GM21528 (cell line): ENCODE results near the gene FAM131B.
"Not testable (repeated sequence)": the region's sequence is repeated elsewhere in the genome, so short reads cannot be mapped to it uniquely, and the experiment has no call there.

Source experiments
- ATAC-seq: cut with Tn5 transposase; IDR thresholded peaks from one replicate; pipeline ENCODE4 v1.9.1; 2021; ENCODE audit warnings: mild to moderate bottlenecking, moderate library complexity; ENCODE audit not compliant: unreplicated experiment, low FRiP score

FAM131B gene

DNA sequence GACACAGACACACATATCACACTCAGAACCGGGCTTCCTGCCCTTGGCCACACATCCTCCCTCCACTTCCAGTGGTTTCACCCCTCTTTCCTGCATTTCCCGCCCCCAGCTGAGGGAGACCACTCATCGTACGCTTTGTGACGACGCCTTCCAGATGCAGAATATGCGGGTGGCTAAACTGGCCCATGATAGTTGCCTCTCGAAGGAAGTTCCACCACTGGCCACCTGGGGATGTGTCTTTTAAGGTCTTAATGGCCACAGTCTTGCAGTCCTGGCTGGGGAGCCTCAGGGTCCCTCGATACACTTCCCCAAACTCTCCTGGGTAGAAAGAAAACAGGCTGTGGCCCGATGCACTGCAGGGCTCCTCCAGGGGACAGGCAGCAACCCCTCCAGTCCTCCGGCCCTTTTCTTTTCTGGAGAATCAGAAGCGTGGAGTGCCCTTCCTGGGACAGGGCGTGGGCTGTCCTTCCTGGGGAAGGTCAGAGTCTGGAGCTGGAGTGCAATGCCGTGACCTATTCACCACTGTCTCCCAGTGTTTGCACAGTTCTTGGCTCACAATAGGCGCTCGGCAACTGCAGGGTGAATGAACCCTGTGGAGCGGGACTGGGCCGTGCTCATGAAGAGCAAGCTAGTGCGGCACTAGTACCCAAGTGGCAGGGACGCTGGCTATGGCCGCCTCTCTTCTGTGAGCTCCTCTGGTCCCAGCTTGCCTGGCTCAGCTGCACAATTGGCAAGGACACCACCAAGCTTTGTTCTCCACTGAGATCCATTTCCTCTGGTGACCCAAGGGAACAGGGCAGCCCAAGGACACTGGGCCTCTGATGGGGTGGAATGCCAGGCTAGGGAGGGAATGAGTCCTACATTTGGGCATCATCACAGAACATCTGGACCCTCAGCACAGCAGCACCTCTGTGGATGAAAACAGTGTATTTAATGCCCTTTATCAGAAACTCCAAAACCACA, 33.0 kb upstream of the FAM131B start:
- no peak for ATAC-seq

DNA sequence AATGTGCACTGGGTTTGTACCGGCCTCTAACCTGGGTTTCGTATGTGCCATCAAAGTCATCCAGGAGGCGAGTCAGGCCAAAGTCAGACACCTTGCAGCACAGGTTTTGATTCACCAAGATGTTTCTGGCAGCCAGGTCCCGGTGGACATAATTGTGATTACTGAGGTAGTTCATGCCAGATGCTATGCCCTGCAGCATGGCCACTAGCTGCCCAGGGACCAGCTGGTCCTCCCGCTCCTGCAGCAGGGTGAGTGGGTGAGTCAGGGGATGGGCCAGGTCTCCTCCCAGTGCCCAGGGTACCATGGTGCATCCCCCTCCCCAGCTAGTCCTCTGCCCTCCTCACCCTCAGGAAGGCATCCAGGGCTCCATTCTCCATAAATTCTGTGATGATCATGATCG, 32.3 kb upstream of the FAM131B start:
- ATAC-seq, result no peak

DNA sequence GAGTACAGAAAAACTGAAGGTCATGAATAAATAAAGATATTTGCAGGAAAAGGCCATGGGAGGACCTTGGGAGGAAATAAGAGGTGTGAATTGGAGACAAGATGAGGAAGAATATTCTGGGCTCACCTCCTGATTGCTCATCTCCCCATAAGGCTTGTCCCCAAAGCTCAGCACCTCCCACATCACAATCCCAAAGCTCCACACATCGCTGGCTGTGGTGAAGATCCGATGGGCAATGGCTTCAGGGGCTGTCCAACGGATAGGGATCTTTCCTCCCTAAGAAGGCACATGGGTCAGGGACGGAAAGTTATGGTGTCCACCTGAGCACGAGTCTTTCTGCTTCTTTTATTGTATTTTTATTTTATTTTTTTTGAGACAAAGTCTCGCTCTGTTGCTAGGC, 31.6 kb upstream of the FAM131B start:
- ATAC-seq, result no peak

DNA sequence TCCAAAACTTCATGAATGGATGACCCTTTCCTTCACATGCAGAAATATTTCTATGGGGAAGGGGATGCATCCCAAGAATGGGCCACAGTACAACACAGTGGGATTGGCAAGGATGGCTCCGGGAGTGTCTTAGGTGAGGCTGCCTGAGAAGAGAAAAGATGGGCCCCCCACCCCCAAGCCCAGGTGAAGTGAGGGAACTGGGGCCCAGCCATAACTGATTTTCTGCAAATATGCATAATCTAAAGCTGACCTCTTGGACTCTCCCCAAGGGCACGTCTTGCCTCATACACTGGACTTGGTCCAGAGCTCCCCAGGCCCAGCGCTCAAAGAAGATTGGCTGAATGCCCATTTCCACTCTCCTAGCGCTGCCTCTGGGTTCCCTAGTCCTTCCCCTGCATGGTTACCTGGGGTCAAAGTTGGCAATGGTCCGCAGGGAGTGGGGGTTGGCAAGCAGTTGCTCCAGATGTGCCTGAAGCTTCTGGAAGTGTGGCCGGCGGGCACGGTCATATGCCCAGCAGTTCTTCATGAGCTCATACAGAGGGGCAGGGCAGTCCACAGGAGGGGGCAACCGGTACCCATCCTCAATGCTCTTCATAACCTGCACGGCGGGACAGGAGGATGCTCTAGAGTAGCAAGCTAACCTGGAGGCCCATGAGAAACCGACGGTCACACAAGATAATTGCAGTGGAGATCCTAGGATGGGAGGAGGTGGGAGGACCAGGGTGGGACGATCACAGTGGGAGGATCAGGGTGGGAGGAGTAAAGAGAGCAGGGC, 30.9 kb upstream of the FAM131B start:
- no peak for ATAC-seq

DNA sequence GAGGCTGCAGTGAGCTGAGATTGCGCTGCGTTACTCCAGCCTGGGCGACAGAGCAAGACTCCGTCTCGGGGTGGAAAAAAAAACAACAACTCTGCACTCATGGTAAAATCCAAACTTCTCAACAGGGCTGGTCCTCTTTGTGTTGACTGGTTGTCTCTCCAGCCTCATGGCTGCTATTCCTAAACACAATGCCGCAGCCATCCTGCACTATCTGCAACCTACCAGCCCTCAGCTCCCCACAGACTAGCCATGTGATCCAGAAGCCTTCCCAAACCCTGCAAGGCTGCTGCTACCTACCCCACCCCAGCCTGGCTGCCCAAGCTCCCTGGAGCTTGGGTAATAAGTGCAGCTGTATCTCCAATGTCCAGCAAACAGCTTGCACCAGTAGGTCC, 30.4 kb upstream of the FAM131B start:
- no peak for ATAC-seq

DNA sequence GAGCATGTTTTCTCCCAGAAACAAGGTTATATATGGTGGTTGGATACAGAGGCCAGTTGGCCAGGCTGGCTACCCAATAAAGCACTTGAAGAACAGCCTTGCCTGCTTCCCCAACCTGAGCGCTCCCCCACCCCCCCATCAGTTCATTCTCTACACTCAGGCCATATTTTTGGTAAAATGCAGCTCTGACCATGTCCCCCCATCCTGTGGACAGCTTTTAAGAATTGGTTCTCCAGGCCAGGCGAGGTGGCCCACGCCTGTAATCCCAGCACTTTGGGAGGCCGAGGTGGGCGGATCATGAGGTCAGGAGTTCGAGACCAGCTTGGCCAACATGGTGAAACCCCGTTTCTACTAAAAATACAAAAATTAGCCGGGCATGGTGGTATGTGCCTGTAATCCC, 29.9 kb upstream of the FAM131B start:
- not testable (repeated sequence) for ATAC-seq

DNA sequence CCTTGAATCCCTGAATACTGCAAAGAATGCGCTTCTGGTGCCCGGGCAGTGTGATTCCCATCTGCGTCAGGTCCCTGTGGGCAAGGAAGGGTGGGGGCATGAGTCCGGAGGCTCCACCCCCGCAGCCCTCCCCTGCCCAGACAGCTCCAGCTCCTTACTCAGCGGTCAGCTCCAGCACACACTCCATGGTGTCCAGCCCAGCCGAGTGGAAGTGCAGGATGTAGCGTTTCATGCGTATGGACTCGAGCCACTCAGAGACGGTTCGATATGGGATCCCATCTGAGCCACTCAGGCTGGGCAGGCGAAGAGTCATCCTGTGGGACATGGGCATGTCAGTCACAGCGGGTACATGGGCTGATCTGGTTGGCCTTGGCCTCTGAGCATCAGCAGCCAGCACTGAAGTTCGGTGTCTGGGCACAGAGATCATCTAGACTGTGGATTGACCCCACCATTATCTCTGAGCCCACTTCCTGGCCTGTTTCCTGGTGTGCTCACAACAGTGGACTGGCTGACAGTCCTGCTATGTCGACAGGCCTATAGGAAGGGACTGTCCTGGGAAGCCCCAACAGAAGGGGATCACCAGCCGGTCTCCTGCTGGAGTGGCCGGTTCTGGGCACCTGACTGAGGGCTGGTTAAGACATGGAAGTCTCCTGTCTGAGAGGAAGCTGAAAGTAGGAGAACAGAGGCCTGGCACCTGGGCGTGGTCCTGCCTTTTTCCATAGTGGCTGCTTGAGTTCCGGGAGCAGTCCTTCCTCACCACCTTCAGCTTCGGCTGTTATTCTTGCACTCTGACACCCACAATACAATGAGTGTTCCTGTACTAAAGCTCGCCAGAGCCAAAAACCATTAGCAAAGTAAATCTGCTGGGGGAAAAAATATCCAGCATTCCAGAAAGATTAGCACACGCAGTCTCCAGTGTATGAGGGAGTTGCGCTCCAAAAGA, 29.2 kb upstream of the FAM131B start:
- ATAC-seq, result no peak

DNA sequence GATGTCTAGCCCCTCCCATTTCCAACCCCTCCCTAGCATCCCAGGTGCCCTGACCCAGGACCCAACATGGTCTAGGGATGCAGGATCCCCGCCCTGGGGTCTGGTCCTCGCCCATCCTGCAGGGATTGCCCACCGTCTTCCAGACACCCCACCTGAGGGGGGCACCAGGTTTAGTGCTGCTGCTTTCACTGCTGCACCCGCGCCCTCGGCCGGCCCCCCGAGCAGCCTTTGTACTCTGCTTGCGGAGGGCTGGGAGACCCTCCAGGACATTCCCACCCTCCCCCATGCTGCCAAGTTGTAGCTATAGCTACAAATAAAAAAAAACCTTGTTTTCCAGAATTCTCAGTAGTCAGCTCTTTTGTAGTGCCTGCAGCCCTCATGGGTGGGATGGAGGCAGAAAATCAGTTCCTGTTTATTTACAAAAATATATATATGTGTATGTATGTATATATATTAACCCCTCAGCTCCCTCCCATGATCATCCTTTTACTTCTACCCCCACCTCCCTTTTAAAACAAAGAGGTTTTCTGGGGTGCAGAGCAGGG, 28.3 kb upstream of the FAM131B start:
- no peak for ATAC-seq

DNA sequence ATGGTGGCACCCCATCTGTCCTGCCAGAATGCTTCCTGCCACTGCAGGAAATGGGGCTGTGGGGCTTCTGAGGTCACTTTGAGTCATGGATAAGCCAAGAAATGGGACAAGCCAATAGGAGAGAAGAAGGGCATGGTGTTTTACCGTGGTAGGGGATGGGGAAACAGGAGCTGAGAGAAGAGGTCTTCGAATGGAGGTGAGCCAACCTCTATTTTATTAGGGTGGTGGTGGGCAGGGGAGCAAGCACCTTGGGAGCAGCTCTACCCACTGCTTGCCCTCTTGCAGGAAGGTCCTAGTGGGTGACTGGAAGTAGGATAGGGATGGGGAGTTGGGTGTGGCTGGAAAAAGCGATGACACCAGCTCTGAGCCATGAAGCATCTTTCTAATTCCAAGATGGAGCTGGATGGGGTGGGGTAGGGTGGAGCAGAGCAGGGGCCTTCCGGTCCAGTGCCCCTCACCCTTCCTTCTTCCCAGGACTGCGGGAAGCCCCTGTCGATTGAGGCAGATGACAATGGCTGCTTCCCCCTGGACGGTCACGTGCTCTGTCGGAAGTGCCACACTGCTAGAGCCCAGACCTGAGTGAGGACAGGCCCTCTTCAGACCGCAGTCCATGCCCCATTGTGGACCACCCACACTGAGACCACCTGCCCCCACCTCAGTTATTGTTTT, 27.7 kb upstream of the FAM131B start:
- ATAC-seq, result no peak

DNA sequence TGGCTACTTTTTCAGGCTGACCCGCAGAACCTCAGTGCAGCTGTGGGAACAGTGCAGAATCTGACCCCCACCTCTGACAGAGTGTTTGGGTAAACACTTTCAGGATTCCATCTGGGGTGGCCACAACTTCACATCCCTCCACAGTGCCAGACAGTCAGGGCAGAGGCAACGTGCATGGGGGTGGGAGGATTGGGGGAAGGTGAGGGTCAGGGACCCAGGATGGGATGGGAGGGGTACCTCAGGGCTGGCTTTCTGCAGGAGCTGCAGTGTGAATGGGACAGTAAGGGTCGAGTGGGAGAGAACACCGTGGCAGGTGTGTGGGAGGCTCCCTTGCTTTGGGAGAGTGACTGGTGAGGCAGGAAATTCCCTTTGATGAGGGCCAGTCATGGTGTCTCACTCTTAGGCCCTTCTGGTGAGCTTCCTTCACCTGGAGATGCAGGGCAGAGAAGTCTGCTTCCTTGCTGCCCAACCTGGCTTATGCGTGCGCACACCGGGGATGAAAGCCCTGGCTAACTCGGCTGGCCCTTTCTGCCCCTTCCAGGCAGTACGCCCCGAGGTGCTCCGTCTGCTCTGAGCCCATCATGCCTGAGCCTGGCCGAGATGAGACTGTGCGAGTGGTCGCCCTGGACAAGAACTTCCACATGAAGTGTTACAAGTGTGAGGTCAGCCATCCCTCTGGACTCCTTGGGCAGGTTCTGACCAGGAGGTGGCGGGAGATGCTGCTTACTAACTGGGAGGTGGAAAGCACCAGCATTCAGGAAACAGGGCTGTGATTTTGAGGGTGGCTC, 27.0 kb upstream of the FAM131B start:
- ATAC-seq, result no peak

DNA sequence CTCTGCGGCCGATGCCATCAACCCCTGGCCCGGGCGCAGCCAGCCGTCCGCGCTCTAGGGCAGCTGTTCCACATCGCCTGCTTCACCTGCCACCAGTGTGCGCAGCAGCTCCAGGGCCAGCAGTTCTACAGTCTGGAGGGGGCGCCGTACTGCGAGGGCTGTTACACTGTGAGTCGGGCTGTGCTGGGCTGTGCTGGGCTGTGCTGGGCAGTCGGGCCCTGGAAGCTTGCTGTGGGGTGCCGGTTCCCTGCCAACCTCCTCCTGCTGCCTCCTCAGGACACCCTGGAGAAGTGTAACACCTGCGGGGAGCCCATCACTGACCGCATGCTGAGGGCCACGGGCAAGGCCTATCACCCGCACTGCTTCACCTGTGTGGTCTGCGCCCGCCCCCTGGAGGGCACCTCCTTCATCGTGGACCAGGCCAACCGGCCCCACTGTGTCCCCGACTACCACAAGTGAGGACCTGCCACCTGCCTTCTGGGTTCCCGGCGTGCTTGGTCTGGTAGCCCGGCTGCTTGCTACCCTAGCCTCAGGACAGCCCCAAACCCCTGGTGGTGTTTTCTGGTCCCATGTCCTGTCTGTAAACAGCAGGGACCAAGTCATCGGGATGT, 26.1 kb upstream of the FAM131B start:
- ATAC-seq, result no peak

DNA sequence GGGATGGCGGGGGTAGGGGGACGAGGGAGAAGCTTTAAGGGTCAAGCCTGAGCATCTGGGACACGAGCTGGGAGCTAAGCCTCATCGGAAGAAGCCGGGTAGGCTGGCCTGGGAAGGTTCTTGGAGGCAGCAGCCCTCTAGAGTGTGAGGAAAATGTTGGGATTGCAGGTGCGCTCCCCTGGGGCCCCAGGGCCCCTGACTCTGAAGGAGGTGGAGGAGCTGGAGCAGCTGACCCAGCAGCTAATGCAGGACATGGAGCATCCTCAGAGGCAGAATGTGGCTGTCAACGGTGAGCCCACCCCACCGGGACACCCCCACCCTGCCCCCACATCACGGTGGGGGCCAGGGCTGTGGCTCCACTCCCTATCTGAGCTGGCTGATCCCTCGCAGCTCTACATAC, 25.5 kb upstream of the FAM131B start:
- ATAC-seq, result no peak

DNA sequence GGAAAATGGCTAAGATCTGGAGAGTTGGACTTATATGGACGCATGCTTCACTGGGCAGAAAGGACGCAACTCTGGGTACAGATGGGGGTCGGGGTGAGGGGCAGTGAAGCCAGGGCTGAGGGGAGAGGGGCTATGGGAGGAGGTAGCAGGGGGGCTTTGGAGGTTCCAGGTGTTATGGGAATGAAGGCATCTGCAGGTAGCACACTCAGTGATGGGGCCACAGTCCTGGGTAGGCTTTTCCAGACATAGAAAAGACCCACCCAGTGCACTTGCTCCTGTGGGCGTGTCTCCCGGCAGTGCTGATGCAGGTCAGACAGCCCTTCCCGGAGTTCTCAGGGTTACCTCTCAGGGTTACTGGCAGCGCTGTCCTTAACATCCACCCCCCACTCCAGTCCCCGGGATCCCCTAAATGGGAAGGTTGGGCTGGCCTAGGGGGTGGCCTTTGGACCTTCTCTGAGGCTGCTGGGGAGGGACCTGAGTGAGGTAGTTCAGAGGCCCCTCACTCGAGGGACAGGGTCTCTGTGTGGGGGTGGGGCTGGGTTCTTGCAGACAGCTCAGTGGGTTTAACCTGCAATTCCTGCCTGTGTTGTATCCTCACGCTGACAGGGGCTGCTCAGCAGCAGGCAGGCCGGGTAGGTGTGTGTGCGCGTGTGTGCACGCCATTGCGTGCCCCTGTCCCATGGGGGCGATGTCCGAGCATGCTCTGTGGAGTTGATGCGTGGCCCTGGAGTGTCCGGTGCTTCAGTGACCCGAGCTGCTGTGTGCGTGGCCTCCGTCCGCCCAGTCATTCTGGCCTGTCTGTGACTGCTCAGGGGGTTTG, 24.9 kb upstream of the FAM131B start:
- no peak for ATAC-seq

DNA sequence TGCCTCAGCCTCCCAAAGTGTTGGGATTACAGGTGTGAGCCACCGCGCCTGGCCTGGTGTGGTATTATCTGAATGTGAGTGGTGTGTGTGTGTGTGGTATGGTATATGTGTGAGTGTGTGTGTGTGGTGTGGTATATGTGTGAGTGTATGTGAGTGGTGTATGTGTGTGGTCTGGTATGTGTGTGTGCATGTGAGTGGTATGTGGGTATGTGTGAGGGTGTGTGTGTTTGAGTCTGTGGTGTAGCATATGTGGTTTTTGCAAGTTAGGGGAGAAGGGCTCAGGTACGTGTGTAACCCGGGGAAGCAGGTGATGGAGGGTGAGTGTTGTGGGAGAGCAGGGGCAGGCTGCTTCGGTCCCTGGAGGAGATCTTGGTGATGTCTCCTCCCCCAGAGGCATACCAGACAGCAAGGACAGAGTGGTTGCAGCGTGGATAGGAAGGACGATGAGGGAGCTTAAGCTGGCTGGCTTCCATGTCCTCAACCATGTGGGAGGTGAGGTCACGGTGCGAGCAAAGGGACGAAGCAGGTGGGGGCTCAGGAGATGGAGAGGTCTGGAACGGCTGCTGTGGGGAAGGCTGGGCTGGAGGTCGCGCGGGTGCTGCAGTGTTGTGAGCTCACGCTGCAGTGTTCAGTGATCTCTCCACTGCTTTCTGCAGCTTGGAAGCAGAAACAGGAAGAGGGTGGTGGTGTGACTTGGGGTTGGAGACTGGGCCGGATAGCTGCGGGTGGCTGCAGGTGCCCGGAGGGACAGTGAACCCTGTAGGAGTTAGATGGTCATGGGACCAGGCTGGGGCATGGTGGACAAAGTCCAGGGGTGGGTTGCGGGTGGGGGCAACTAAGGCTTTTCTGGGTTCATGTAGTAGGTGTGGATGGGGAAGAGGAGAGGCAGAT, 23.6 kb upstream of the FAM131B start:
- ATAC-seq, result no peak

DNA sequence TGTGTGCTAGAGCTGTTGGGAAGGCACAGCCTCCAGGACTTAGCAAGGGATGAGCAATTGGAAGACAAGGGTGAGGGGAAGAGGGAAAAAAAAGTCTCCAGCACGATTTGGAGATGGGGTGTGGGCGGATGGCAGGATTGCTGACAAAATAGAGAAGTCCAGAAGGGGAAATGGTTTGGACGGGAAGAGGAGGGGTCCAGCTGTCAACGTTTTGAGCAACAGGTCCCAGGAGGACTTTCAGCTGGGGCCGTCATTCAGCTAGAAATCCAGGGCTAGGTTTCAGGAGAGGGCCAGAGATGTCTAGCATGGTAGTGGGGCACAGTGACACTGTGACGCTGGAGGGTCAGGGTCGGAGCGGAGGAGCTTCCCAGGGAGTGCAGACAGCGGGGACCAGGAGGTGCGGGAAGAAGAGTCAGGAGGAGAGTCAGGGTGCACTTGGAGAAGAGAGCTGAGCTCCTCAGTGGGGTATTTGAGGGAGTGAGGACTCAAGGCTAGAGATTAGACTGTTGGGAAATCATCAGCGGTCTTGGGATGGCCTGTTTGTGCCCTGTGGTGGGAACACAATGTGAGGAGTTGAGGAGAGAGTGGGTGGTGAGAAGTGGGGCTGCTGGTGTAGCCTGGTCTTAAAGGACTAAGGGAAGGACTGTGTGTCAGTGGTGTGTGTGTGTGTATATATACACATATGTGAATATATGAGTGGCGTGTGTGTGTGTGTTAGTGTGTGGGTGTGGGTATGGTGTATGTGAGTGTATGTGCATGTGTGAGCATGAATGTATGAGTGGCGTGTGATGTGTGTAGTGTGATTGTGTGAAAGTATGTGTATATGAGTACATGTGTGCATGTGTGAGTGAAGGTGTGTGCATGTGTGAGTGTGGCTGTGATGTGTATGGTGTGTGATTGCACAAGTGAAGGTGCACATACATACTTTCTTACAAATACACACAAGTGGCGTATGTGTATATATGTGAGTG, 22.4 kb upstream of the FAM131B start:
- no peak for ATAC-seq

DNA sequence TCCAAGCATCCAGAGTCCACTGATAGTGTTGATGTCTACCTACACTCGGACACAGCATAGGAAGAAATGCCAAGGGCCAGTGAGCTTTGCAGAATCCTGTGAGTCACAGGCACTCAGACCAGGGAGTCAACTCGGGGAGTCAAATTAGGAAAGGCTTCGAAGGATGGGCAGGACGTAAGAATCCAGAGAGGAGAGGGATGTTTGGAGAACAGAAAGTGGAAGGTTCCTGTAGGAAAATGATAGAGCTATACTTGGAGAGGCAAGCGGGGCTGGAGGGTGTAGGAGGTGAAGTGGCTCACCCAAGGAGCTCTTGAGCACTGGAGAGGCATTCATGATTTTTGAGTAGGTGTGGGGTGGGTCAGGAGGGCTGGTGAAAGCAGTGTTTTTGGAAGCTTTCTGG, 21.6 kb upstream of the FAM131B start:
- no peak for ATAC-seq
